Gastroesophageal sphincter (tissue), 4 donors: ENCODE measurements around the gene PACRG. TPM values are rescaled to one million over a fixed set of nuclear protein-coding genes. Genes with fewer than 3 reads are reported as not detected.
"Not testable (repeated sequence)": the region's sequence is repeated elsewhere in the genome, so short reads cannot be mapped to it uniquely, and the experiment has no call there.

Experiments
- ATAC-seq: fragments of 150-250 bp; one replicate; pipeline ENCODE4 v1.9.1; 2016; ENCODE audit warnings: mild to moderate bottlenecking, moderate library complexity
- H3K27ac ChIP-seq, 4 donors: fragments of 200-600 bp; sonication (generic) in 3 of 4; 1 replicate in 3 of 4; 2 replicates in 1 of 4; pipeline ENCODE4 v1.5.1; 2016 to 2019
- H3K27me3 ChIP-seq: fragments of 200-600 bp; sonication (generic); one replicate; pipeline ENCODE4 v1.5.1; 2019
- H3K36me3 ChIP-seq, 2 donors: fragments of 200-600 bp; sonication (generic); one replicate each; pipeline ENCODE4 v1.5.1; 2019; ENCODE audit warnings: control low read depth in 1 of 2
- H3K4me1 ChIP-seq, 3 donors: fragments of 200-600 bp; sonication (generic); 1 replicate in 2 of 3; 2 replicates in 1 of 3; pipeline ENCODE4 v1.5.1; 2016 to 2019; ENCODE audit warnings: control low read depth in 2 of 3
- H3K4me3 ChIP-seq, 2 donors: fragments of 200-600 bp; sonication (generic); one replicate each; pipeline ENCODE4 v1.5.1; 2019; ENCODE audit warnings: mild to moderate bottlenecking in 1 of 2, moderate library complexity in 1 of 2
- H3K9me3 ChIP-seq, 3 donors: fragments of 200-600 bp; sonication (generic); one replicate each; pipeline ENCODE4 v1.5.1; 2017 to 2019; ENCODE audit warnings: control low read depth in 2 of 3
- CTCF ChIP-seq, 4 experiments: fragments of 200-600 bp in 2 of 4; fragments of 450-650 bp in 2 of 4; sonication (generic) in 1 of 4; IDR thresholded peaks; one replicate each; pipeline ENCODE4 v1.5.1; 2017 to 2019; ENCODE audit warnings: antibody characterized with exemption in 4 of 4, mild to moderate bottlenecking in 2 of 4, moderate library complexity in 2 of 4
- EP300 ChIP-seq: sonication (generic); formaldehyde crosslinking; IDR thresholded peaks from one replicate; pipeline ENCODE4 v1.6.1; 2017; ENCODE audit warnings: antibody characterized with exemption, mild to moderate bottlenecking
- POLR2A ChIP-seq, 2 donors: fragments of 450-650 bp; IDR thresholded peaks; one replicate each; pipeline ENCODE4 v1.6.1; 2017; ENCODE audit warnings: antibody characterized with exemption in 2 of 2, mild to moderate bottlenecking in 2 of 2, moderate library complexity in 1 of 2
- POLR2AphosphoS5 ChIP-seq: sonication (generic); formaldehyde crosslinking; IDR thresholded peaks from one replicate; pipeline ENCODE4 v1.6.1; 2017; ENCODE audit warnings: antibody characterized with exemption
- WGBS, 2 donors: methylation state at CpG; one replicate each; pipeline ENCODE4 v1.1.5; 2018; ENCODE audit warnings: low coverage in 1 of 2; 5-methylcytosine and 5-hydroxymethylcytosine counted together
- total RNA-seq, 4 donors: library from RNA; depleted of rRNA; stranded (reverse); fragments of >200 nt; gene quantifications; one replicate each; pipeline ENCODE4 v1.1.0, GENCODE V29; 2016

Gene PACRG
- 1 to 10 TPM in 2 of 4 donors, not detected in 2; 1.0 to 7.0 TPM for total RNA-seq

DNA sequence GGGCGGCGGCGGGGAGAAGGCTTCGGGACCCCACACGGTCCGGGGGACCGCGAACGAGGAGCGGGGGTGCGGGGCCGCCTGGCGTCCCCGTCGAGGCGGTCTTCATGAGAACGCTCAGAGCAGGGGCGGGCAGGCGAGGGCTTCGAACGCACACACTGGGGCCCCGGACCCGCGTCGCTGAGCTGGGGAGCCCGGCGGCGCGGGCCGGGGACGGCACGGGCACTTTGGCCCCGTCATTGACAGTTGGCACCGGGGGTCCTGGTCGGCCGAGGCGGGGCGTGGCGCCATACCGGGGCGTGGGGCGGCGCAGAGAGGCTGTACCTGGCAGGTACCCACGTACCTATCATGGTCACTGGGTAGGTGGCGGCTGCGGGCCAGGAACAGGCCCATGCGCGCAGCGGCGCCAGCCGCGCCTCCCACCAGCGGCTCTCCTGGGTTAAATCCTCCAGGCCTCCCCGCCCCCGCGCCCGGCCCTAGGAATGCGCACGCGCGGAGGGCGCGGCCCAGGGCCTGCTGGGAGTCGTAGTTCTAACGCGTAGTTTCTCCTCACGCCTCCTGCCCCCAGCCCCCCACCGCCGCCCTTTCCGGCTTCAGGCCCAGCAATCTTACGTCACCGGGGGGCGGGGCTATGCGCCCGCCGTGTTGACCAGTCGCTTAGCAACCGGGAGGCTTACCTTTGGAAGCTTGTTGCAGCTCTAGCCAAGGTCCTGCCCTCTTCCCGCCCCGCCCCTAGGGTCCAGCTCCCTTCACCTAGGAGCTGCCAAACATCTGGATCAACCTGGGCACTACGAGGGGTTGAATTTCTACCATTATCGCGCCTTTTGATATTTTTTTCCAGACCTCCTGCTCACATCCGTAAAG lies at the start of gene PACRG, which contains the start of gene PRKN:
TSS of gene PACRG (plus strand) at position 653 of the 861 bp plus-strand sequence.
TSS of gene PRKN (minus strand) at position 445 of the 861 bp plus-strand sequence.
- Histone ChIP-seq H3K4me1 (peaks cover 0 to 20% (median 7%) of the 10 kb centered on the region in 3 donors), H3K27ac (peak within 1 kb of the TSS; percentile 55 to 91 (median 83)), H3K27me3 (no peaks in the 10 kb centered on the region), H3K36me3 (no peaks in the 10 kb centered on the region), H3K4me3 (peak within 1 kb of the TSS; percentile 78 to 94), H3K9me3 (peaks cover 0 to 4% (median 0%) of the 10 kb centered on the region in 3 donors)
- 0 to 2% methylated on average over 6 to 11 of the region's 84 CpGs for WGBS, 2 donors
- TF ChIP-seq POLR2A (IDR thresholded peaks at IDR 0.05) (peak; percentile 84 to 90), CTCF (IDR thresholded peaks at IDR 0.05) (no peak), EP300 (no peak), POLR2AphosphoS5 (peak; percentile 68)
- peak; percentile 99 for ATAC-seq

GRCh38 chr6:162678896-162679295 lies 48.9 kb upstream of the PACRG start:
- WGBS, 2 donors = 85 to 94% methylated on average over 4 to 7 of the region's 7 CpGs
- not testable (repeated sequence) for ATAC-seq, H3K36me3 ChIP-seq, H3K9me3 ChIP-seq, H3K27me3 ChIP-seq, H3K4me3 ChIP-seq, H3K27ac ChIP-seq, H3K4me1 ChIP-seq

- Histone ChIP-seq H3K27ac (no peak overlapping the region), H3K9me3 (no peaks in the 10 kb centered on the region)
- 94 to 100% methylated on average over 1 of the region's 1 CpG for WGBS, 2 donors
Observed at GRCh38 chr6:162679681-162680080, 48.1 kb upstream of the PACRG start.

GRCh38 chr6:162680367-162680766 lies 47.4 kb upstream of the PACRG start:
- no peak overlapping the region for H3K27ac ChIP-seq
- no peak overlapping the region for H3K4me3 ChIP-seq
- H3K27me3 ChIP-seq = no peaks in the 10 kb centered on the region
- no peaks in the 10 kb centered on the region for H3K36me3 ChIP-seq
- peaks cover 2 to 8% (median 4%) of the 10 kb centered on the region in 3 donors for H3K4me1 ChIP-seq
- TF ChIP-seq POLR2AphosphoS5 (no peak), CTCF (IDR thresholded peaks at IDR 0.05) (no peak), POLR2A (IDR thresholded peaks at IDR 0.05) (no peak), EP300 (no peak)
- no peak for ATAC-seq
- no peaks in the 10 kb centered on the region for H3K9me3 ChIP-seq

More at GRCh38 chr6:162679681-162680080, 48.1 kb upstream of the PACRG start:
- no peak overlapping the region for H3K4me3 ChIP-seq
- no peaks in the 10 kb centered on the region for H3K36me3 ChIP-seq
- H3K27me3 ChIP-seq = no peaks in the 10 kb centered on the region
- ATAC-seq = no peak
- peaks cover 2 to 8% (median 4%) of the 10 kb centered on the region in 3 donors for H3K4me1 ChIP-seq
- TF ChIP-seq CTCF (IDR thresholded peaks at IDR 0.05) (no peak), POLR2A (IDR thresholded peaks at IDR 0.05) (no peak), POLR2AphosphoS5 (no peak), EP300 (no peak)

- Histone ChIP-seq H3K27ac (no peak overlapping the region), H3K36me3 (no peaks in the 10 kb centered on the region), H3K27me3 (no peaks in the 10 kb centered on the region), H3K4me3 (no peak overlapping the region), H3K9me3 (no peaks in the 10 kb centered on the region), H3K4me1 (peaks cover 2 to 8% (median 4%) of the 10 kb centered on the region in 3 donors)
- ATAC-seq = no peak
- no peak for TF ChIP-seq POLR2A (IDR thresholded peaks at IDR 0.05)
- no peak for TF ChIP-seq EP300
- TF ChIP-seq CTCF (IDR thresholded peaks at IDR 0.05) = no peak
- TF ChIP-seq POLR2AphosphoS5 = no peak
- 60 to 85% methylated on average over 4 of the region's 4 CpGs for WGBS, 2 donors
Observed at GRCh38 chr6:162680871-162681270, 46.9 kb upstream of the PACRG start.
